HEK293 (cell line): ENCODE measurements around the gene CNN2.
A peak's percentile ranks its signal among the peaks of the same experiment; 100 is the strongest.

Source experiments
- GLIS2 ChIP-seq: fragments of 450-650 bp; formaldehyde crosslinking; IDR thresholded peaks from 2 replicates; pipeline ENCODE4 v1.5.1; 2016; ENCODE audit warnings: missing biosample characterization, missing genetic modification characterization
- HIC1 ChIP-seq: fragments of 450-650 bp; formaldehyde crosslinking; IDR thresholded peaks from 2 replicates; pipeline ENCODE4 v1.5.1; 2016; ENCODE audit warnings: missing biosample characterization, missing genetic modification characterization
- IKZF3 ChIP-seq: fragments of 450-650 bp; IDR thresholded peaks from 2 replicates; pipeline ENCODE4 v1.5.0; 2018; ENCODE audit warnings: missing biosample characterization, mild to moderate bottlenecking, missing genetic modification characterization, moderate library complexity
- OVOL3 ChIP-seq: fragments of 450-650 bp; formaldehyde crosslinking; IDR thresholded peaks from 2 replicates; pipeline ENCODE4 v1.5.1; 2016; ENCODE audit warnings: missing biosample characterization, missing genetic modification characterization
- SP2 ChIP-seq: fragments of 450-650 bp; formaldehyde crosslinking; IDR thresholded peaks from 2 replicates; pipeline ENCODE4 v1.5.1; 2016; ENCODE audit warnings: missing biosample characterization, missing genetic modification characterization
- ZBTB7A ChIP-seq: fragments of 450-650 bp; formaldehyde crosslinking; IDR thresholded peaks from 2 replicates; pipeline ENCODE4 v1.5.1; 2016; ENCODE audit warnings: low read depth, missing biosample characterization, missing genetic modification characterization
- ZFHX2 ChIP-seq: fragments of 450-650 bp; formaldehyde crosslinking; conservative IDR thresholded peaks from 2 replicates; pipeline ENCODE4 v1.5.1; 2016; ENCODE audit warnings: missing biosample characterization, missing genetic modification characterization
- ZNF132 ChIP-seq: fragments of 450-650 bp; formaldehyde crosslinking; IDR thresholded peaks from 2 replicates; pipeline ENCODE4 v1.5.1; 2017; ENCODE audit warnings: missing biosample characterization, missing genetic modification characterization, borderline replicate concordance
- ZNF140 ChIP-seq: fragments of 450-650 bp; formaldehyde crosslinking; IDR thresholded peaks from 2 replicates; pipeline ENCODE4 v1.5.1; 2016; ENCODE audit warnings: missing biosample characterization, missing genetic modification characterization
- ZNF174 ChIP-seq: fragments of 450-650 bp; formaldehyde crosslinking; IDR thresholded peaks from 2 replicates; pipeline ENCODE4 v1.5.0; 2017; ENCODE audit warnings: missing biosample characterization, mild to moderate bottlenecking, missing genetic modification characterization
- ZNF175 ChIP-seq: fragments of 450-650 bp; formaldehyde crosslinking; IDR thresholded peaks from 2 replicates; pipeline ENCODE4 v1.5.1; 2016; ENCODE audit warnings: missing biosample characterization, missing genetic modification characterization
- ZNF335 ChIP-seq: fragments of 450-650 bp; formaldehyde crosslinking; conservative IDR thresholded peaks from 2 replicates; pipeline ENCODE4 v1.5.1; 2016; ENCODE audit warnings: missing biosample characterization, missing genetic modification characterization
- ZNF558 ChIP-seq: fragments of 450-650 bp; formaldehyde crosslinking; IDR thresholded peaks from 2 replicates; pipeline ENCODE4 v1.5.1; 2016; ENCODE audit warnings: missing biosample characterization, missing genetic modification characterization
- ZNF585B ChIP-seq: fragments of 450-650 bp; formaldehyde crosslinking; IDR thresholded peaks from 2 replicates; pipeline ENCODE4 v1.5.1; 2016; ENCODE audit warnings: missing biosample characterization, missing genetic modification characterization
- ZNF626 ChIP-seq: fragments of 450-650 bp; sonication (Bioruptor Pico); formaldehyde crosslinking; IDR thresholded peaks from 2 replicates; pipeline ENCODE4 v1.5.1; 2018; ENCODE audit warnings: missing biosample characterization, missing genetic modification characterization, inconsistent platforms
- ZNF677 ChIP-seq: fragments of 450-650 bp; IDR thresholded peaks from 2 replicates; pipeline ENCODE4 v1.5.0; 2018; ENCODE audit warnings: missing biosample characterization, mild to moderate bottlenecking, missing genetic modification characterization, moderate library complexity
- ZNF692 ChIP-seq: fragments of 450-650 bp; formaldehyde crosslinking; IDR thresholded peaks from 2 replicates; pipeline ENCODE4 v1.5.1; 2016; ENCODE audit warnings: missing biosample characterization, missing genetic modification characterization
- ZNF791 ChIP-seq: fragments of 450-650 bp; formaldehyde crosslinking; IDR thresholded peaks from 2 replicates; pipeline ENCODE4 v1.5.1; 2016; ENCODE audit warnings: missing biosample characterization, missing genetic modification characterization
- ZXDB ChIP-seq: fragments of 450-650 bp; formaldehyde crosslinking; IDR thresholded peaks from 2 replicates; pipeline ENCODE4 v1.5.1; 2016; ENCODE audit warnings: missing biosample characterization, missing genetic modification characterization
- TF ChIP-seq, protein P1 (sequence below): fragments of 450-650 bp; formaldehyde crosslinking; optimal IDR thresholded peaks from 2 replicates; pipeline ENCODE3; 2016; ENCODE audit warnings: missing biosample characterization, mild to moderate bottlenecking, missing genetic modification characterization
- TF ChIP-seq, protein P2 (sequence below): fragments of 450-650 bp; formaldehyde crosslinking; IDR thresholded peaks from 2 replicates; pipeline ENCODE4 v1.5.1; 2016; ENCODE audit warnings: missing biosample characterization, missing genetic modification characterization
- TF ChIP-seq, protein P3 (sequence below): fragments of 450-650 bp; formaldehyde crosslinking; IDR thresholded peaks from 2 replicates; pipeline ENCODE4 v1.5.0; 2017; ENCODE audit warnings: missing biosample characterization, missing genetic modification characterization, borderline replicate concordance
- TF ChIP-seq, protein P4 (sequence below): sonication (generic); formaldehyde crosslinking; IDR thresholded peaks from 2 replicates; pipeline ENCODE4 v1.8.1; 2022; ENCODE audit warnings: mild to moderate bottlenecking, moderate library complexity, missing genetic modification reagents
- TF ChIP-seq, protein P5 (sequence below): IDR thresholded peaks from 2 replicates; pipeline ENCODE4 v1.6.1; 2011; ENCODE audit warnings: mild to moderate bottlenecking, low read depth, low read length, borderline replicate concordance
- TF ChIP-seq, protein P6 (sequence below): fragments of 450-650 bp; formaldehyde crosslinking; IDR thresholded peaks from 2 replicates; pipeline ENCODE4 v1.5.1; 2016; ENCODE audit warnings: missing biosample characterization, missing genetic modification characterization

Gene CNN2

DNA sequence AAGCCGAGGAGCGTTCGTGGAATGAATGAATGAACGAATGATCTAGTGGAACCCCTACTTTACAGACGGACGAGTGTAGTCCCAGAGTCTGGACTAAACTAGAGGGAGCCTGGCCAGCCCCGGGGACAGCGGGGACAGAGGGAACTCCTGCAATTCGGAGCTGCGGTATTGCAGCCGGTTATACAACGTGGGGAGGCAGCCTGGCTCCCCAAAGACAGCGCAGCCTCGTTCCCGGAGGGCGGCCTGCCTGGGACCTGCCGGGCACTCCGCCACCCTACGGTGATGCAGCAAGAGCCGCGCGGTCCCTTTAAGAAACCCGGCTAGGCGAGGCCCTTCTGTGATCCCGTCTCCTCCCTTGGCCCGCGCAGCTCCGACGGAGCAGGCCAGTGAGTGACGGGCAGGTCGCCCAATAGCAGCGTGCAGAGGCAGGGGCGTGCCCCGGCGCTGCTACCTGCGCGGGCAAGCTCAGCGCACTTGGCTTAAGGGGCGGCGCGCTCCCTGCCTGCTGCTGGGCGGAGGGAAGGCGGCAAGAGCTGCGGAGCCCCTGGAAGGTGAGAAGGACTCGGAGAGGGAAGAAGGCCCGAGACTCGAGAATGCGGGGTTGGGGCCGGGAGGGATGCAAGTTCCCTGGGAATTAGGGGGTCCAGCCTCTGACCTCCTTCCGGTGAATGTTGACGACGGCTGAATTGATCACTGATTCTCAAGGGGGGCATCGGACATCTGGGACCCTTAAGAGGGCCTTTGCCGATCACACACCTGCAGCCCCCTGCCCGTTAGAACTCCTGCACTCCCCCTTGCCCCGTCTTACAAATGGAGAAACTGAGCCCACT is 13.5 kb downstream of the CNN2 start, which contains the start of gene ABCA7 (continued):
- TF ChIP-seq, protein P1, sequence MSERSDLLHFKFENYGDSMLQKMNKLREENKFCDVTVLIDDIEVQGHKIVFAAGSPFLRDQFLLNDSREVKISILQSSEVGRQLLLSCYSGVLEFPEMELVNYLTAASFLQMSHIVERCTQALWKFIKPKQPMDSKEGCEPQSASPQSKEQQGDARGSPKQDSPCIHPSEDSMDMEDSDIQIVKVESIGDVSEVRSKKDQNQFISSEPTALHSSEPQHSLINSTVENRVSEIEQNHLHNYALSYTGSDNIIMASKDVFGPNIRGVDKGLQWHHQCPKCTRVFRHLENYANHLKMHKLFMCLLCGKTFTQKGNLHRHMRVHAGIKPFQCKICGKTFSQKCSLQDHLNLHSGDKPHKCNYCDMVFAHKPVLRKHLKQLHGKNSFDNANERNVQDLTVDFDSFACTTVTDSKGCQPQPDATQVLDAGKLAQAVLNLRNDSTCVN (tag by site-specific recombination), result peak; percentile 100
- TF ChIP-seq ZNF677 (tag by site-specific recombination), result no peak
- TF ChIP-seq ZNF132, result no peak
- TF ChIP-seq ZNF175 (tag by site-specific recombination), result no peak
- TF ChIP-seq, protein P2, sequence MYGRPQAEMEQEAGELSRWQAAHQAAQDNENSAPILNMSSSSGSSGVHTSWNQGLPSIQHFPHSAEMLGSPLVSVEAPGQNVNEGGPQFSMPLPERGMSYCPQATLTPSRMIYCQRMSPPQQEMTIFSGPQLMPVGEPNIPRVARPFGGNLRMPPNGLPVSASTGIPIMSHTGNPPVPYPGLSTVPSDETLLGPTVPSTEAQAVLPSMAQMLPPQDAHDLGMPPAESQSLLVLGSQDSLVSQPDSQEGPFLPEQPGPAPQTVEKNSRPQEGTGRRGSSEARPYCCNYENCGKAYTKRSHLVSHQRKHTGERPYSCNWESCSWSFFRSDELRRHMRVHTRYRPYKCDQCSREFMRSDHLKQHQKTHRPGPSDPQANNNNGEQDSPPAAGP (tag by site-specific recombination), result no peak
- peak; percentile 98 for TF ChIP-seq ZXDB (tag by site-specific recombination)
- TF ChIP-seq ZNF692 (tag by site-specific recombination), result peak; percentile 28; the same call in 1 of the 2 replicates
- TF ChIP-seq OVOL3 (tag by site-specific recombination), result no peak
- peak; percentile 38 for TF ChIP-seq ZFHX2
- peak; percentile 100 for TF ChIP-seq SP2
- TF ChIP-seq HIC1, result peak; percentile 94
- no peak for TF ChIP-seq ZNF140 (tag by site-specific recombination)
- TF ChIP-seq ZNF626 (tag by site-specific recombination), result no peak
- TF ChIP-seq ZNF174, result no peak
- no peak for TF ChIP-seq ZNF585B
- TF ChIP-seq GLIS2 (tag by site-specific recombination), result peak; percentile 71
- TF ChIP-seq, protein P3, sequence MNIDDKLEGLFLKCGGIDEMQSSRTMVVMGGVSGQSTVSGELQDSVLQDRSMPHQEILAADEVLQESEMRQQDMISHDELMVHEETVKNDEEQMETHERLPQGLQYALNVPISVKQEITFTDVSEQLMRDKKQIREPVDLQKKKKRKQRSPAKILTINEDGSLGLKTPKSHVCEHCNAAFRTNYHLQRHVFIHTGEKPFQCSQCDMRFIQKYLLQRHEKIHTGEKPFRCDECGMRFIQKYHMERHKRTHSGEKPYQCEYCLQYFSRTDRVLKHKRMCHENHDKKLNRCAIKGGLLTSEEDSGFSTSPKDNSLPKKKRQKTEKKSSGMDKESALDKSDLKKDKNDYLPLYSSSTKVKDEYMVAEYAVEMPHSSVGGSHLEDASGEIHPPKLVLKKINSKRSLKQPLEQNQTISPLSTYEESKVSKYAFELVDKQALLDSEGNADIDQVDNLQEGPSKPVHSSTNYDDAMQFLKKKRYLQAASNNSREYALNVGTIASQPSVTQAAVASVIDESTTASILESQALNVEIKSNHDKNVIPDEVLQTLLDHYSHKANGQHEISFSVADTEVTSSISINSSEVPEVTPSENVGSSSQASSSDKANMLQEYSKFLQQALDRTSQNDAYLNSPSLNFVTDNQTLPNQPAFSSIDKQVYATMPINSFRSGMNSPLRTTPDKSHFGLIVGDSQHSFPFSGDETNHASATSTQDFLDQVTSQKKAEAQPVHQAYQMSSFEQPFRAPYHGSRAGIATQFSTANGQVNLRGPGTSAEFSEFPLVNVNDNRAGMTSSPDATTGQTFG (tag by site-specific recombination), result no peak
- TF ChIP-seq, protein P4, sequence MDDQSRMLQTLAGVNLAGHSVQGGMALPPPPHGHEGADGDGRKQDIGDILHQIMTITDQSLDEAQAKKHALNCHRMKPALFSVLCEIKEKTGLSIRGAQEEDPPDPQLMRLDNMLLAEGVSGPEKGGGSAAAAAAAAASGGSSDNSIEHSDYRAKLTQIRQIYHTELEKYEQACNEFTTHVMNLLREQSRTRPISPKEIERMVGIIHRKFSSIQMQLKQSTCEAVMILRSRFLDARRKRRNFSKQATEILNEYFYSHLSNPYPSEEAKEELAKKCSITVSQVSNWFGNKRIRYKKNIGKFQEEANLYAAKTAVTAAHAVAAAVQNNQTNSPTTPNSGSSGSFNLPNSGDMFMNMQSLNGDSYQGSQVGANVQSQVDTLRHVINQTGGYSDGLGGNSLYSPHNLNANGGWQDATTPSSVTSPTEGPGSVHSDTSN (CRISPR knock-in tag), result peak; percentile 100
- no peak for TF ChIP-seq ZNF791 (tag by site-specific recombination)
- TF ChIP-seq IKZF3 (tag by site-specific recombination), result peak; percentile 94
- TF ChIP-seq, protein P5, sequence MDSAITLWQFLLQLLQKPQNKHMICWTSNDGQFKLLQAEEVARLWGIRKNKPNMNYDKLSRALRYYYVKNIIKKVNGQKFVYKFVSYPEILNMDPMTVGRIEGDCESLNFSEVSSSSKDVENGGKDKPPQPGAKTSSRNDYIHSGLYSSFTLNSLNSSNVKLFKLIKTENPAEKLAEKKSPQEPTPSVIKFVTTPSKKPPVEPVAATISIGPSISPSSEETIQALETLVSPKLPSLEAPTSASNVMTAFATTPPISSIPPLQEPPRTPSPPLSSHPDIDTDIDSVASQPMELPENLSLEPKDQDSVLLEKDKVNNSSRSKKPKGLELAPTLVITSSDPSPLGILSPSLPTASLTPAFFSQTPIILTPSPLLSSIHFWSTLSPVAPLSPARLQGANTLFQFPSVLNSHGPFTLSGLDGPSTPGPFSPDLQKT, result no peak
- peak; percentile 83 for TF ChIP-seq ZBTB7A (tag by site-specific recombination)
- TF ChIP-seq, protein P6, sequence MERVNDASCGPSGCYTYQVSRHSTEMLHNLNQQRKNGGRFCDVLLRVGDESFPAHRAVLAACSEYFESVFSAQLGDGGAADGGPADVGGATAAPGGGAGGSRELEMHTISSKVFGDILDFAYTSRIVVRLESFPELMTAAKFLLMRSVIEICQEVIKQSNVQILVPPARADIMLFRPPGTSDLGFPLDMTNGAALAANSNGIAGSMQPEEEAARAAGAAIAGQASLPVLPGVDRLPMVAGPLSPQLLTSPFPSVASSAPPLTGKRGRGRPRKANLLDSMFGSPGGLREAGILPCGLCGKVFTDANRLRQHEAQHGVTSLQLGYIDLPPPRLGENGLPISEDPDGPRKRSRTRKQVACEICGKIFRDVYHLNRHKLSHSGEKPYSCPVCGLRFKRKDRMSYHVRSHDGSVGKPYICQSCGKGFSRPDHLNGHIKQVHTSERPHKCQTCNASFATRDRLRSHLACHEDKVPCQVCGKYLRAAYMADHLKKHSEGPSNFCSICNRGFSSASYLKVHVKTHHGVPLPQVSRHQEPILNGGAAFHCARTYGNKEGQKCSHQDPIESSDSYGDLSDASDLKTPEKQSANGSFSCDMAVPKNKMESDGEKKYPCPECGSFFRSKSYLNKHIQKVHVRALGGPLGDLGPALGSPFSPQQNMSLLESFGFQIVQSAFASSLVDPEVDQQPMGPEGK (tag by site-specific recombination), result peak; percentile 75
- peak; percentile 92 for TF ChIP-seq ZNF335 (tag by site-specific recombination)
- 0 out of 2 replicates have a peak, but pooled peaks have one; percentile 21 for TF ChIP-seq ZNF558
